Measurements from ENCODE around the gene TSPOAP1. TPM values are rescaled to one million over a fixed set of nuclear protein-coding genes. Genes with fewer than 3 reads are reported as not detected.

TSPOAP1 gene
- total and polyA plus RNA-seq, 2 of the 13 experiments (the other 11 are each of a cell fraction or from before 2014, with no cell fraction given): not detected

DNA sequence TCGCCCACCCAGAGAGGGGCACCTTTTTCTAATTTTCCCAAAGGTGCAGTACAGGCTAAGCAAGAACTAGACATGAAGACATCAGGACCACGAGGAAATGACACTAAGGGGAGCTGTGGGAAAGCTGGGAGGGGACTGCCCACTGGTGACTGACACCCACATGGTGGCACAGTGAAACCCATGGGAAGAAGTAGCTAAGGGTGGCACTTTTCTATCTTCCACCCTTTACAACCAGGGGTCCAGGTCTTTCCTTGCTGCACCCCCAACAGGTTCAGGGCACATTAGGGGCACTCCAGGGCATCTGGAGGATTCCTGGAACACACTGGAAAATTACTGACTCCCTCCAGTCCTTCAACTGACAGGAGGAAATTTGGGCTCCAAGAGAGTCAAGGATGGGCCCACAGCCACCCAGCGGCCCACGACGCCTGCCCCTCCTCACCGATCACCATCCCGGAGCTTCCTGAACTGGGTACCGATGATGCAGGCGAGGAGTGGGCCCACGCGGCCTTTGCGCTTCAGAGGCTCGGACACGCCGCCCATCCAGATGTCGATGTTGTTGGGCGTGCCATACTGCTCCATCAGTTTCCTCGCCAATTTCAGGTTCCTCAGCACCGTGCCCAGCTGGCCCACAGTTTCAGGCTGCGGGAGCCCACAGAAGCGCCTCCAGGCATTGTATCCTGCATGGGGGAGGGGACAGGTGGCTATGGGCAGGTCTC lies 57.2 kb downstream of the TSPOAP1 start:
- FAIRE-seq (no peak), ATAC-seq (no peak), DNase-seq (ENCODE audit: low spot score) (no peak)
- BruUV-seq (replicated peaks): no TSS peak
- ChIA-PET POLR2A (no interaction called here), CTCF (ENCODE audit: low intra/inter-chr PET ratio, low total read pairs) (no interaction called here)
- no peak overlapping the region for H3K4me3 ChIP-seq (replicated peaks in 1 of 3; ENCODE audit: insufficient read depth in 1 of 3, low read depth in 2 of 3, low read length in 3 of 3)
- TF ChIP-seq PATZ1 (CRISPR knock-in tag; IDR thresholded peaks at IDR 0.05) (no peak), ZNF44 (CRISPR knock-in tag; IDR thresholded peaks at IDR 0.05) (no peak), RNF2 (conservative IDR thresholded peaks at IDR 0.05; ENCODE audit: low read depth) (no peak), ZNF512B (CRISPR knock-in tag; IDR thresholded peaks at IDR 0.05; ENCODE audit: borderline replicate concordance) (no peak), WIZ (CRISPR knock-in tag; IDR thresholded peaks at IDR 0.05) (no peak)
- TF ChIP-seq, protein P1, sequence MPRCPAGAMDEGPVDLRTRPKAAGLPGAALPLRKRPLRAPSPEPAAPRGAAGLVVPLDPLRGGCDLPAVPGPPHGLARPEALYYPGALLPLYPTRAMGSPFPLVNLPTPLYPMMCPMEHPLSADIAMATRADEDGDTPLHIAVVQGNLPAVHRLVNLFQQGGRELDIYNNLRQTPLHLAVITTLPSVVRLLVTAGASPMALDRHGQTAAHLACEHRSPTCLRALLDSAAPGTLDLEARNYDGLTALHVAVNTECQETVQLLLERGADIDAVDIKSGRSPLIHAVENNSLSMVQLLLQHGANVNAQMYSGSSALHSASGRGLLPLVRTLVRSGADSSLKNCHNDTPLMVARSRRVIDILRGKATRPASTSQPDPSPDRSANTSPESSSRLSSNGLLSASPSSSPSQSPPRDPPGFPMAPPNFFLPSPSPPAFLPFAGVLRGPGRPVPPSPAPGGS (CRISPR knock-in tag; IDR thresholded peaks at IDR 0.05): no peak
- intact Hi-C loops (cut with micrococcal nuclease; ENCODE audit: unreplicated experiment) (no loop called here), in situ Hi-C loops (cut with HindIII; ENCODE audit: extremely low pct_ligation_motif_present, low pct_unique_long_range_greater_than_20kb) (no loop called here)
- H3K9me3 ChIP-seq (ENCODE audit: low read length): no peaks in the 10 kb centered on the region
- no peaks in the 10 kb centered on the region for H4K20me1 ChIP-seq (ENCODE audit: insufficient read depth, low read length)
- no peaks in the 10 kb centered on the region for H3K36me3 ChIP-seq (replicated peaks in 1 of 2; ENCODE audit: control insufficient read depth in 1 of 2, insufficient read depth in 2 of 2, low read length in 2 of 2)
- H3K27me3 ChIP-seq (ENCODE audit: control insufficient read depth in 1 of 2, insufficient read depth in 2 of 2, low read length in 2 of 2): peaks cover 4 to 60% of the 10 kb centered on the region in 2 experiments; a peak in 4 of 5 replicates
- H3K79me2 ChIP-seq (ENCODE audit: insufficient read depth, low read length): no peaks in the 10 kb centered on the region
- WGBS (ENCODE audit: low lambda C conversion rate): 50% methylated on average over 15 of the region's 21 CpGs
- no peak overlapping the region for H3K4me2 ChIP-seq (ENCODE audit: low read depth, low read length)
- H2AFZ ChIP-seq (ENCODE audit: low read length): no peak overlapping the region
- H3K4me1 ChIP-seq (ENCODE audit: insufficient read depth, low read length): no peaks in the 10 kb centered on the region
- no peak overlapping the region for H3K9ac ChIP-seq (ENCODE audit: insufficient read depth, low read depth, low read length)
- no peak overlapping the region for H3K27ac ChIP-seq (ENCODE audit: extremely low read length, insufficient read depth, low read length)

All from HepG2 (cell line).